IPS-NIHi7 (cell line): ENCODE results near the gene MYO15B.
A peak's percentile ranks its signal among the peaks of the same experiment; 100 is the strongest.
"Not testable (repeated sequence)": the region's sequence is repeated elsewhere in the genome, so short reads cannot be mapped to it uniquely, and the experiment has no call there.

ENCODE experiments used
- DNase-seq: peaks from one replicate; pipeline ENCODE4 v3.0.0; 2012; ENCODE audit warnings: mixed read lengths; ENCODE audit errors: extremely low spot score

The MYO15B gene

GRCh38 chr17:75575728-75576127 lies 11.9 kb upstream of the MYO15B start:
- no peak for DNase-seq

DNA sequence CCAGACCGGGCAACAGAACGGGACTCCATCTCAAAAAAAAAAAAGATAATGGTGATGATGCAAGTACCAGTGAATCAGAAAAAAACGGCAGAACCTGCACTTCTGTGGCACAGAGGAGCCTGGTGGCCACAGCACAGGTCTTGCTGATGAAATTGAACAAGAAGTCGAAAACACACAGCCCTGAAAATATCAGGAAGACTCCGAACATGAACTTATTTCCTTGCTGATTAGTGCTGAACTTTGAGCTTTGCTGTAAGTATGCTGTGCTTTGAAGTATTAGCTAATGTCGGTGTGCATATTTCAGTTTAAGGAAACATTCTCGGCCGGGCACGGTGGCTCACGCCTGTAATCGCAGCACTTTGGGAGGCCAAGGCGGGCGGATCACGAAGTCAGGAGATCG lies 10.9 kb upstream of the MYO15B start:
- no peak for DNase-seq

DNA sequence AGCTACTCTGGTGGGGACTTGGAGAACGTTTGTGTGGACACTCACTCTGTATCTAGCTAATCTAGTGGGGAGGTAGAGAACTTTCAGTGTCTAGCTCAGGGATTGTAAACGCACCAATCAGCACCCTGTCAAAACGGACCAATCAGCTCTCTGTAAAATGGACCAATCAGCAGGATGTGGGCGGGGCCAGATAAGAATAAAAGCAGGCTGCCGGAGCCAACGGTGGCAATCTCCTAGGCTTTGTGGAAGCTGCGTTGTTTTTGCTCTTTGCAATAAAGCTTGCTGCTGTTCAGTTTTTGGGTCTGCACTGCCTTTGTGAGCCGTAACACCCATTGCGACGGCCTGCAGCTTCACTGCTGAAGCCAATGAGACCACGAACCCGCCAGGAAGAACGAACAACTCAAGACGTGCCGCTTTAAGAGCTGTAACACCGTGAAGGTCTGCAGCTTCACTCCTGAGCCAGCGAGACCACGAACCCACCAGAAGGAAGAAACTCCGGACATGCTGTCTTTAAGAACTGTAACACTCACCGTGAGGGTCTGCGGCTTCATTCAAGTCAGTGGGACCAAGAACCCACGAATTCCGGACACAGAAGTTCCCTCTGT lies 6.4 kb upstream of the MYO15B start:
- not testable (repeated sequence) for DNase-seq

DNA sequence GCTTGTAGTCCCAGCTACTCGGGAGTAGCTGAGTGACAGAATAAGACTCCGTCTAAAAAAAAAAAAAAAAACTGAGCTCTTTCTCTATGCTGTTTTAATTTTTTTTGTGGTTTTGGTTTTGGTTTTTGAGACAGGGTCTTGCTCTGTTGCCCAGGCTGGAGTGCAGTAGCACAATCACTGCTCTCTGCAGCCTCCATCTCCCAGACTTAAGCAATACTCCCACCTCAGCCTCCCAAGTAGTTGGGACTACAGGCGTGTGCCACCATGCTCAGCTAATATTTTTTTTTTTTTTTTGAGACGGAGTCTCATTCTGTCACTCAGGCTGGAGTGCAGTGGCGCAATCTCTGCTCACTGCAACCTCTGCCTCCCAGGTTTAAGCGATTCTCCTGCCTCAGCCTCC lies 4.4 kb upstream of the MYO15B start:
- not testable (repeated sequence) for DNase-seq

DNA sequence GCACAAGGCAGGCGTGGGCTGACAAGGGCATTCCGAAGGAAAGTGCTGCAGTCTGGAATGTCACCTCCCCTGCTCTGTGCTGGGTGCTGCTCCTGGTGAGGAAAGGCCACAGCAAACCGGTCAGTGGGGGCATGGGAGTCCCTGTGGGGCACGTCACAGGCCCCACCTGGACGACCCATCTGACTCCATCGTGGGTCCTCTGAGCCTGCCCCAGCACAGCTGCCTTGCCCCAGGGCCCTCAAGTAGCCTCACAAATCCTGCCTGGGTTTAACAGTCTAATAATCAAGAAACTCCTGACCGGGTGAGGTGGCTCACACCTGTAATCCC lies 2.8 kb upstream of the MYO15B start:
- no peak for DNase-seq

- DNase-seq, result peak; percentile 46
Observed at GRCh38 chr17:75588596-75589011, 1.0 kb downstream of the MYO15B start.

GRCh38 chr17:75589012-75589918 lies 1.7 kb downstream of the MYO15B start:
- peak; percentile 99 for DNase-seq

DNA sequence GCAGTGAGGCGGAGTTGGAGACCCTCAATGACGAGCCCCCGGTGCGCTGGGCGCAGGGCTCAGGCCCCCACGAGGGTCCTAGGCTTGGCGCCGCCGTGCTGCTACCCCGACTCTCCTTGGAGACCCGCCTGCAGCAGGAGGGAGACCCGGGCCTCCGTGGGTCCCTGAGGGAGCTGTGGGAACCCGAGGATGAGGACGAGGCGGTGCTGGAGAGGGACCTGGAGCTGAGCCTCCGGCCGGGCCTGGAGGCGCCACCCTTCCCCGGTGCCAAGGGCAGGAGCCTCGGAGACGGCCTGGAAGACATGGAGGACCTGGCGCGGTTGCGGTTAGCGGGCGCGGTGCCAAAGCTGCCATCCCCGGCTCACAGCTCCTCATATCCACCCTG lies 2.3 kb downstream of the MYO15B start:
- no peak for DNase-seq

- no peak for DNase-seq
Observed at GRCh38 chr17:75590314-75590761, 2.7 kb downstream of the MYO15B start.

GRCh38 chr17:75590849-75591721 lies 3.5 kb downstream of the MYO15B start:
- no peak for DNase-seq

GRCh38 chr17:75591722-75592302 lies 4.2 kb downstream of the MYO15B start:
- DNase-seq, result no peak

GRCh38 chr17:75592348-75593020 lies 4.9 kb downstream of the MYO15B start:
- DNase-seq, result no peak

GRCh38 chr17:75593430-75593829 lies 5.8 kb downstream of the MYO15B start:
- DNase-seq, result not testable (repeated sequence)

DNA sequence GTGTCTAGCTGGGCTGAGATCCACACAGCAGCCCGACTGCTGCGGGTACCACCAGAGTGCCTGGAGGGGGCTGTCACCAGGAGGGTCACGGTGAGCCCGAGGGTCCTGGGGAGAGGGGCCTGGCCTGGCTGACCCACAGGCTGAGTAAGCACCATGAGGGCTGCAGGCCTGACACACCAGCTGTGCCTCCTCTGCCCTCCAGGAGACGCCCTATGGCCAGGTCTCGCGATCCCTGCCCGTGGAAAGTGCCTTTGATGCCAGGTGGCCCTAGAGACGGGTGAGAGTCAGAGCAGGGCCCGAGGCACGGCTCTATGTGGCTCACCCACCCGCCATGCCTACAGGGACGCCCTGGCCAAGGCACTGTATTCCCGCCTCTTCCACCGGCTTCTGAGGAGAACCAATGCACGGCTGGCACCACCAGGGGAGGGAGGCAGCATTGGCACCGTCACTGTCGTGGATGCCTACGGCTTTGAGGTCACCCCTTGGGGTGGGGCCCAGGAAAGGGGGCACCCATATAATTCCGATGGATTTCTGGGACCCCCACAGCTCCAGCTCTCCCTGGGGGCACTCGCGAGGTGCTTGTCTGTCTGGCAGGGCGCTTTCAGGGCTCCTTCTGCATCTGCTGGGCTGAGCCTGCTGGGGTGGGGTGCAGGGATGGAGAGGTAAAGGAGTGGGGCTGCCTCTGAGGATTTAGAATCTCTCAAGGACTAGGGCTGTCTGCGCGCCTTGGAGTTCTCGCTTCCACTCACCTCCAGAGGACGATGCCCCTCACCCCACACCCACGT lies 7.1 kb downstream of the MYO15B start:
- DNase-seq, result no peak

- DNase-seq, result no peak
Observed at GRCh38 chr17:75595284-75595919, 7.8 kb downstream of the MYO15B start.

- no peak for DNase-seq
Observed at GRCh38 chr17:75595920-75596313, 8.3 kb downstream of the MYO15B start.

GRCh38 chr17:75596320-75597087 lies 8.9 kb downstream of the MYO15B start:
- DNase-seq, result no peak

DNA sequence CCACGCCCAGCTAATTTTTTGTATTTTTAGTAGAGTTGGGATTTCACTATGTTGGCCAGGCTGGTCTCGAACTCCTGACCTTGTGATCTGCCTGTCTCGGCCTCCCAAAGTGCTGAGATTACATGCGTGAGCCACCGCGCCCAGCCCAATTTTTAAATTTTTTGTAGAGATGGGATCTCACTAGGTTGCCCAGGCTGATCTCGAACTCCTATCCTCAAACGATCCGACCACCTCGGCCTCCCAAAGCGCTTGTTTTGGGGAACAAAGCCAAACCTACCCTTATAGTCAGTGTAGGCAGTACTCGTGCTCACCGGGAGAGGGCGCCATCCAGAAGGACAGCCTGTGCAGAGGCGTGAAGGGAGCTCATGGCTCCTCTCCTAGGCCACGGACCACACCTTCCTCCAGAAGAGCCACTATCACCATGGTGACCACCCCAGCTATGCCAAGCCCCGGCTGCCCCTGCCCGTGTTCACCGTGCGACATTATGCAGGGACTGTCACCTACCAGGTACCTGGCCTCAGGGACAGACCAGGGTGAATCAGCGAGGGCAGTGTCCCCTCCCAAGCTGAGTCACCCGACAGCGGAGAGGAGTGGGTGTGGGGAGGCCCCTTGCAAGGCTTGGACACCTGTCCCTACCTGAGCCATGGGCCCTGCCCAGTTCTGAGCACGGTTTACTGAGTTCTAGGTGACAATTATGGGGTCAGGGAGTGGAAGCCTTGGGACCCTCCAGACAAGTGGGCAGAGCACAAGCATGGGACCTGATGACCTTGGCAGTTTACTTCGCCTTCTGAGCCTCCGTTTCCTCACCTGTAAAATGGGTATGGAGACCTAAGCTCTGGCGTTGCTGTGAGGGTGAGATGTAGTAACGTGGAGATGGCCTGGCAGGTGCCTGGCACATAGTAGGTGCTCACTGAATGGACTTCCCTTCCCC lies 13.7 kb downstream of the MYO15B start:
- peak; percentile 91 for DNase-seq
